ENCODE measurements around the gene FBXW8. TPM values are rescaled to one million over a fixed set of nuclear protein-coding genes. Genes with fewer than 3 reads are reported as not detected.

The FBXW8 gene
- total RNA-seq, 2 experiments from 2014 or later = 6.6 to 7.3 TPM

- no peak overlapping the region for H3K4me3 Mint-ChIP-seq
- peaks cover 78% of the 10 kb centered on the region for H3K36me3 Mint-ChIP-seq (ENCODE audit: low read depth)
Observed at GRCh38 chr12:116968986-116969385, 58.2 kb downstream of the FBXW8 start.

GRCh38 chr12:116969615-116970585 lies 59.1 kb downstream of the FBXW8 start:
- Mint-ChIP-seq H3K4me1 (ENCODE audit: low read depth) (no peaks in the 10 kb centered on the region), H3K9me3 (no peaks in the 10 kb centered on the region), H3K27me3 (no peaks in the 10 kb centered on the region), H3K27ac (no peak overlapping the region), H3K4me3 (no peak overlapping the region), H3K36me3 (ENCODE audit: low read depth) (peaks cover 69% of the 10 kb centered on the region)
- intact Hi-C loops (cut with DNase I, micrococcal nuclease) = no loop called here
- TF ChIP-seq CTCF (IDR thresholded peaks at IDR 0.05) = no peak
- no peak overlapping the region for H3K27ac ChIP-seq (ENCODE audit: low read depth in 1 of 2, low read length in 2 of 2)
- DNase-seq (no peak), ATAC-seq (ENCODE audit: poor library complexity) (no peak)
- CTCF ChIA-PET = no interaction called here
- no peaks in the 10 kb centered on the region for H3K4me1 ChIP-seq (ENCODE audit: insufficient read depth, low read length)
- no peaks in the 10 kb centered on the region for H3K27me3 ChIP-seq (ENCODE audit: control insufficient read depth in 1 of 2, insufficient read depth in 2 of 2, low read length in 2 of 2)
- H3K9me3 ChIP-seq (ENCODE audit: control insufficient read depth in 1 of 2, insufficient read depth in 1 of 2, low read length in 2 of 2) = no peaks in the 10 kb centered on the region
- H3K4me3 ChIP-seq (ENCODE audit: low read length) = no peak overlapping the region
- H3K36me3 ChIP-seq (ENCODE audit: insufficient read depth, low read length) = peaks cover 26% of the 10 kb centered on the region
- POLR2A ChIA-PET = no interaction called here

More at GRCh38 chr12:116968986-116969385, 58.2 kb downstream of the FBXW8 start:
- TF ChIP-seq CTCF (IDR thresholded peaks at IDR 0.05) = no peak
- no peak overlapping the region for H3K27ac Mint-ChIP-seq
- ATAC-seq (ENCODE audit: poor library complexity) (no peak), DNase-seq (no peak)
- Histone ChIP-seq H3K36me3 (ENCODE audit: insufficient read depth, low read length) (peaks cover 30% of the 10 kb centered on the region), H3K4me3 (ENCODE audit: low read length) (no peak overlapping the region), H3K27ac (ENCODE audit: low read depth in 1 of 2, low read length in 2 of 2) (no peak overlapping the region), H3K4me1 (ENCODE audit: insufficient read depth, low read length) (no peaks in the 10 kb centered on the region), H3K9me3 (ENCODE audit: control insufficient read depth in 1 of 2, insufficient read depth in 1 of 2, low read length in 2 of 2) (no peaks in the 10 kb centered on the region), H3K27me3 (ENCODE audit: control insufficient read depth in 1 of 2, insufficient read depth in 2 of 2, low read length in 2 of 2) (no peaks in the 10 kb centered on the region)
- intact Hi-C loops (cut with DNase I, micrococcal nuclease) = no loop called here
- ChIA-PET POLR2A (interaction anchor here (0.5 kb wide), 1 partner anchor 130 kb away, joined by 3 read pairs; no protein-coding TSS in a partner anchor), CTCF (no interaction called here)
- H3K9me3 Mint-ChIP-seq = no peaks in the 10 kb centered on the region
- H3K4me1 Mint-ChIP-seq (ENCODE audit: low read depth) = no peaks in the 10 kb centered on the region
- H3K27me3 Mint-ChIP-seq = no peaks in the 10 kb centered on the region

GRCh38 chr12:116971222-116971621 lies 60.5 kb downstream of the FBXW8 start:
- peaks cover 59% of the 10 kb centered on the region for H3K36me3 Mint-ChIP-seq (ENCODE audit: low read depth)
- intact Hi-C loops (cut with DNase I, micrococcal nuclease) = no loop called here
- TF ChIP-seq CTCF (IDR thresholded peaks at IDR 0.05) = no peak
- Histone ChIP-seq H3K4me3 (ENCODE audit: low read length) (no peak overlapping the region), H3K9me3 (ENCODE audit: control insufficient read depth in 1 of 2, insufficient read depth in 1 of 2, low read length in 2 of 2) (no peaks in the 10 kb centered on the region), H3K4me1 (ENCODE audit: insufficient read depth, low read length) (no peaks in the 10 kb centered on the region), H3K27ac (ENCODE audit: low read depth in 1 of 2, low read length in 2 of 2) (no peak overlapping the region), H3K27me3 (ENCODE audit: control insufficient read depth in 1 of 2, insufficient read depth in 2 of 2, low read length in 2 of 2) (no peaks in the 10 kb centered on the region), H3K36me3 (ENCODE audit: insufficient read depth, low read length) (peaks cover 24% of the 10 kb centered on the region)
- no peaks in the 10 kb centered on the region for H3K27me3 Mint-ChIP-seq
- ChIA-PET POLR2A (no interaction called here), CTCF (no interaction called here)
- no peak overlapping the region for H3K4me3 Mint-ChIP-seq
- no peak for ATAC-seq (ENCODE audit: poor library complexity)
- no peaks in the 10 kb centered on the region for H3K4me1 Mint-ChIP-seq (ENCODE audit: low read depth)
- no peak overlapping the region for H3K27ac Mint-ChIP-seq
- no peak for DNase-seq
- no peaks in the 10 kb centered on the region for H3K9me3 Mint-ChIP-seq

All from CD4-positive, alpha-beta T cell (primary cell).